Skeletal muscle tissue (tissue), 4 donors: ENCODE results near the gene CACNB2. TPM values are rescaled to one million over a fixed set of nuclear protein-coding genes. Genes with fewer than 3 reads are reported as not detected.
"Not testable (repeated sequence)": the region's sequence is repeated elsewhere in the genome, so short reads cannot be mapped to it uniquely, and the experiment has no call there.

Experiments used
- H3K27ac ChIP-seq: one replicate; pipeline ENCODE4 v1.7.0; 2013; ENCODE audit warnings: mild to moderate bottlenecking, low read depth, low read length, inconsistent platforms
- H3K27me3 ChIP-seq, 3 donors: one replicate each; pipeline ENCODE4 v1.7.0; 2013; ENCODE audit warnings: low read length in 3 of 3; ENCODE audit not compliant: control insufficient read depth in 3 of 3, insufficient read depth in 3 of 3
- H3K36me3 ChIP-seq, 3 donors: one replicate each; pipeline ENCODE4 v1.7.0; 2013; ENCODE audit warnings: low read length in 3 of 3; ENCODE audit not compliant: control insufficient read depth in 3 of 3, insufficient read depth in 3 of 3
- H3K4me1 ChIP-seq, 3 donors: one replicate each; pipeline ENCODE4 v1.7.0; 2013; ENCODE audit warnings: low read length in 3 of 3, mild to moderate bottlenecking in 3 of 3; ENCODE audit not compliant: control insufficient read depth in 3 of 3, insufficient read depth in 3 of 3
- H3K4me3 ChIP-seq, 3 donors: one replicate each; pipeline ENCODE4 v1.7.0; 2013; ENCODE audit warnings: low read length in 3 of 3
- H3K9ac ChIP-seq, 3 donors: one replicate each; pipeline ENCODE4 v1.7.0; 2013; ENCODE audit warnings: low read length in 3 of 3, mild to moderate bottlenecking in 3 of 3, moderate library complexity in 2 of 3, low read depth in 1 of 3
- H3K9me3 ChIP-seq, 3 donors: one replicate each; pipeline ENCODE4 v1.7.0; 2013; ENCODE audit warnings: low read length in 3 of 3; ENCODE audit not compliant: control insufficient read depth in 3 of 3
- total RNA-seq: library from RNA; depleted of rRNA; stranded (reverse); fragments of >200 nt; gene quantifications from one replicate; pipeline ENCODE4 v1.2.3, GENCODE V29; 2014
- donor health status: Osteomylitis.

CACNB2 gene
- total RNA-seq, 1 donor from 2014 or later, result 4.2 TPM

- Histone ChIP-seq H3K36me3 (peaks cover 0 to 12% (median 7%) of the 10 kb centered on the region in 3 donors), H3K27ac (no peak overlapping the region), H3K4me1 (no peaks in the 10 kb centered on the region), H3K9me3 (peaks cover 0 to 2% (median 0%) of the 10 kb centered on the region in 3 donors), H3K4me3 (no peak overlapping the region), H3K9ac (no peak overlapping the region), H3K27me3 (no peaks in the 10 kb centered on the region)
These were observed 432.8 kb downstream of the CACNB2 start for GRCh38 chr10:18572959-18573561.

DNA sequence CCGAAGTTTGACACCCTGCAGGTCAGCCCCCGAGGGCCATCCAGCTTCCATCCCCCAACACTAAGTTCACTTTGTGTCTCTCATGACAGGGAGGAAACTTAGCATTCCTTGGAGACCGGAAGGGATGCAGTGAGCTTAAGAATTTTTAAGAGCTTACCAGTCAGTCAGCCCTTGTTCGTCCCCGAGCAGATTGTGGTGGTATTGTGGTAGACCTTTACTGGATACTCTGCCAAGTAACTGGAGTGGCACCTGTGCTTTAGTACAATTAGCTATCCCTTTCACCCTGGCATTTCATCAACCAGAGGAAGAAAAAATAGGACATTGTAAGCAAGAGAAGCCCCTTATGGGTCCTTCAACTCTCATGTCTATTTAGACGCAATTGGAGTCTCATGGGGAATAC lies 436.4 kb downstream of the CACNB2 start:
- Histone ChIP-seq H3K9me3 (no peaks in the 10 kb centered on the region), H3K36me3 (peaks cover 6 to 19% (median 12%) of the 10 kb centered on the region in 3 donors), H3K4me1 (no peaks in the 10 kb centered on the region), H3K9ac (no peak overlapping the region), H3K27ac (no peak overlapping the region), H3K4me3 (no peak overlapping the region), H3K27me3 (no peaks in the 10 kb centered on the region)

DNA sequence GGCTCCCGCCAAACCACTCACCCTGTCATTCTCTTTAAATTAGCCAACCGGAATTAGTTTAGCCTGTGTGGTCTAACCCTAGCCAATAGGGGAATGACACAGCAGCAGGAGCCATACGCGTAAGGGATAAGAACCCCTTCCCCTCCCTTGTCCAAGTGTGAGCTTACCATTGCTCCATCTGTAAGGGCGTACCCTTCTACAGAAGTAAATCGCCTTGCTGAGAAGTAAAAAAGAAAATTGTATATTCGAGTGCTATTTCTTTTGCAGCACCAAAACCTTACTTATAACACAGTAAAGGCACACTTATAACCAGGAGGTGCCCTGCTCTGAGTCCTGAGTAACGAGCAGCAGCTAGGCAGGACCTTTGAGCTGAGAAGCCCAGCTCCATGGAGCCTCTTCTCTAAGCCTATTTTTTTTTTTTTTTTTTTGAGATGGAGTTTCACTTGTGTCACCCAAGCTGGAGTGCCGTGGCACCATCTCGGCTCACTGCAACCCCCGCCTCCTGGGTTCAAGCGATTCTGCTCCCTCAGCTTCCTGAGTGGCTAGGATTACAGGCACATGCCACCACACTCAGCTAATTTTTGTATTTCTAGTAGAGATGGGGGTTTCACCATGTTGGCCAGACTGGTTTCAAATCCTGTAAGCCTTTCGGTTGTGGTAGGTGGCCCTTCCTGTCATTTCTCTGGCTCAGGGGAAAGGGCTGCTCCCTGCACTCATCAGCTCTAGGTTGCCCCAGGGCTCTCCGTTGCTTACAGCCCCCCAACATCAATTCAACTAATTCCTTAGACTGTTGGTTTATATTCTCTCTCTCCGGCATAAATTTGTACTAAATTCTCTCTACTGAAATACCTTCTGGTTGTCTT lies 437.8 kb downstream of the CACNB2 start:
- Histone ChIP-seq H3K27ac (no peak overlapping the region), H3K9me3 (no peaks in the 10 kb centered on the region), H3K4me3 (no peak overlapping the region), H3K36me3 (peaks cover 6 to 19% (median 16%) of the 10 kb centered on the region in 3 donors), H3K9ac (no peak overlapping the region), H3K27me3 (no peaks in the 10 kb centered on the region), H3K4me1 (no peaks in the 10 kb centered on the region)

DNA sequence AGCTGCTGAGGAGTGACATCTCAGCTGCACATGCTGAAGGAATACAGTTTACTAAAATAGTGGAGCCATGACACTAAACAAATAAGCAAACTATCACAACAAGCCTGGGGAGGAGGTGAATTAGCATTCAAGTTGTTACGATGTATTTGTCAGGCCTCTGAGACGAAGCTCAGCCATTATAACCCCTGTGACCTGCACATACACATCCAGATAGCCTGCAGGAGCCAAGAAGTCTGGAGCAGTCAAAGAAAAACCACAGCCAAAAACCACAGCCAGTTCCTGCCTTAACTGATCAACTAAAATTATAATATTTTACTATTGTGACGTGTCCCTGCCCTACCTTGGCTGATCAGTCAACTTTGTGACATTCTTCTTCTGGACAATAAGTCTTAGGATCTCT lies 442.6 kb downstream of the CACNB2 start:
- Histone ChIP-seq H3K9ac (no peak overlapping the region), H3K27me3 (no peaks in the 10 kb centered on the region), H3K4me3 (no peak overlapping the region), H3K9me3 (no peaks in the 10 kb centered on the region), H3K27ac (no peak overlapping the region), H3K36me3 (peaks cover 6 to 14% (median 12%) of the 10 kb centered on the region in 3 donors), H3K4me1 (no peaks in the 10 kb centered on the region)

DNA sequence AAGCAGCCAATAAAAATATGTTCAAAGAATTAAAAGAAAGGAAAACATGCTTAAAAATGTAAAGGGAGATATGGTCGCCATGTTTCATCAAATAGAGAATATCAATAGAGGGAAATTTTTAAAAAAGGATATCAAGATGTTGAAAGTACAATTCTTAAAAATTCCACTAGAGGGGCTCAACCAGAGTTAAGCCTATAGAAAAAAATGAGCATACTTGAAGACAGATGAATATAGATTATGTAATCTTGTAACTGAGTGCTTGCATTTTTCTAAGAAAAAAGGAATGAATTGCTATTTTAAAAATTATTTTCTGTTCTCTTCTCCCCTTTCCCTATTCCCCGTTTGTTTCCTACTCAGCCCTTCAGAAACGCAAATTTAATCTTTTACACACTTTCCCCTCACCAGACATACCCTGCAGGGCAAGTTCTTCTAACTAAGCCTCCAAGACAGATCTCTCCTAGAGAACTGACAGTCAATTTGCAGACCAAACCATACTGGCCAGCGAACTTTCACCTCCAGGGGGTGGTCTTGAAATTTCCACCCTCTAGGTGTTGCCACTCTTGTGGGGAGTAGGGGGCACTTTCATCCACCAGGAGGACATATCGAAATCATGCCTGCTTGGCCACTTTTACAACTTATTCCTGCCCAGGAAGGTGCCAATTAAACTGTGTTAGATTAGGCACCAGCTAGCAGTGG lies 443.5 kb downstream of the CACNB2 start:
- Histone ChIP-seq H3K27ac (no peak overlapping the region), H3K4me1 (no peaks in the 10 kb centered on the region), H3K9ac (no peak overlapping the region), H3K36me3 (peaks cover 9 to 15% (median 12%) of the 10 kb centered on the region in 3 donors), H3K9me3 (no peaks in the 10 kb centered on the region), H3K27me3 (no peaks in the 10 kb centered on the region), H3K4me3 (no peak overlapping the region)

GRCh38 chr10:18586637-18587036 lies 446.4 kb downstream of the CACNB2 start:
- H3K27ac ChIP-seq, H3K27me3 ChIP-seq, H3K9ac ChIP-seq, H3K9me3 ChIP-seq, H3K4me1 ChIP-seq, H3K4me3 ChIP-seq: not testable (repeated sequence)
- H3K36me3 ChIP-seq, result peaks cover 0 to 15% (median 2%) of the 10 kb centered on the region in 3 donors

- H3K9ac ChIP-seq, H3K27ac ChIP-seq, H3K9me3 ChIP-seq, H3K4me1 ChIP-seq, H3K27me3 ChIP-seq, H3K4me3 ChIP-seq: not testable (repeated sequence)
- H3K36me3 ChIP-seq, result peaks cover 2 to 17% (median 8%) of the 10 kb centered on the region in 3 donors
These were observed 450.9 kb downstream of the CACNB2 start for GRCh38 chr10:18591141-18591540.

Other genes starting within 250 kb of the CACNB2 start
- gene SLC39A12, start 188.5 kb upstream of the CACNB2 start, total RNA-seq, result under 0.01 TPM